Measurements from ENCODE around the gene SARS1.

SARS1 gene, protein sequence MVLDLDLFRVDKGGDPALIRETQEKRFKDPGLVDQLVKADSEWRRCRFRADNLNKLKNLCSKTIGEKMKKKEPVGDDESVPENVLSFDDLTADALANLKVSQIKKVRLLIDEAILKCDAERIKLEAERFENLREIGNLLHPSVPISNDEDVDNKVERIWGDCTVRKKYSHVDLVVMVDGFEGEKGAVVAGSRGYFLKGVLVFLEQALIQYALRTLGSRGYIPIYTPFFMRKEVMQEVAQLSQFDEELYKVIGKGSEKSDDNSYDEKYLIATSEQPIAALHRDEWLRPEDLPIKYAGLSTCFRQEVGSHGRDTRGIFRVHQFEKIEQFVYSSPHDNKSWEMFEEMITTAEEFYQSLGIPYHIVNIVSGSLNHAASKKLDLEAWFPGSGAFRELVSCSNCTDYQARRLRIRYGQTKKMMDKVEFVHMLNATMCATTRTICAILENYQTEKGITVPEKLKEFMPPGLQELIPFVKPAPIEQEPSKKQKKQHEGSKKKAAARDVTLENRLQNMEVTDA
- long read RNA-seq, transcript SARS-206 (2 exons, 804 nt), result minor isoform, 8 of 2,309 reads
- long read RNA-seq, transcript SARS-201 (11 exons, 1,852 nt), result major isoform, 2,043 of 2,309 reads
- long read RNA-seq, partial matches to known transcripts, result 15 of 2,309 reads
- long read RNA-seq, other reads (novel, unspliced or antisense), result 242 of 2,309 reads

- Histone ChIP-seq H3K4me3 (replicated peaks; ENCODE audit: insufficient read depth, low read length) (peak within 1 kb of the TSS; percentile 88), H3K27me3 (ENCODE audit: insufficient read depth, poor library complexity, severe bottlenecking) (no peaks in the 10 kb centered on the region), H3K27ac (replicated peaks) (peak within 1 kb of the TSS; percentile 55)
- TF ChIP-seq CTCF (IDR thresholded peaks at IDR 0.05; ENCODE audit: insufficient read depth, low read length) (no peak), POLR2AphosphoS5 (IDR thresholded peaks at IDR 0.05; ENCODE audit: low read depth) (peak; percentile 66)
- DNase-seq (ENCODE audit: low read depth in 1 of 2, low spot score in 1 of 2), result peak; percentile 75 to 83
Measured at GRCh38 chr1:109213824-109214693, at the start of gene SARS1. SARS1 (plus strand) TSS chr1:109213918; CDS start chr1:109213993, 75 bp downstream.

- no peak overlapping the region for H3K4me3 ChIP-seq (replicated peaks; ENCODE audit: insufficient read depth, low read length)
- H3K27me3 ChIP-seq (ENCODE audit: insufficient read depth, poor library complexity, severe bottlenecking), result no peaks in the 10 kb centered on the region
- no peak overlapping the region for H3K27ac ChIP-seq (replicated peaks)
- DNase-seq (ENCODE audit: low read depth in 1 of 2, low spot score in 1 of 2), result no peak
- TF ChIP-seq GABPA (IDR thresholded peaks at IDR 0.05; ENCODE audit: low read depth) (no peak), SPI1 (IDR thresholded peaks at IDR 0.05; ENCODE audit: borderline replicate concordance, low read depth) (no peak), REST (IDR thresholded peaks at IDR 0.05; ENCODE audit: insufficient replicate concordance, low read depth) (no peak), POLR2AphosphoS5 (IDR thresholded peaks at IDR 0.05; ENCODE audit: low read depth) (no peak), CTCF (IDR thresholded peaks at IDR 0.05; ENCODE audit: insufficient read depth, low read length) (no peak)
Measured at GRCh38 chr1:109164538-109164937, 49.2 kb upstream of the SARS1 start.

GRCh38 chr1:109167001-109167506 is 46.7 kb upstream of the SARS1 start:
- DNase-seq (ENCODE audit: low read depth in 1 of 2, low spot score in 1 of 2), result no peak
- H3K27me3 ChIP-seq (ENCODE audit: insufficient read depth, poor library complexity, severe bottlenecking), result no peaks in the 10 kb centered on the region
- no peak overlapping the region for H3K4me3 ChIP-seq (replicated peaks; ENCODE audit: insufficient read depth, low read length)
- H3K27ac ChIP-seq (replicated peaks), result no peak overlapping the region
- TF ChIP-seq REST (IDR thresholded peaks at IDR 0.05; ENCODE audit: insufficient replicate concordance, low read depth), result no peak
- no peak for TF ChIP-seq SPI1 (IDR thresholded peaks at IDR 0.05; ENCODE audit: borderline replicate concordance, low read depth)
- no peak for TF ChIP-seq POLR2AphosphoS5 (IDR thresholded peaks at IDR 0.05; ENCODE audit: low read depth)
- TF ChIP-seq CTCF (IDR thresholded peaks at IDR 0.05; ENCODE audit: insufficient read depth, low read length), result no peak
- TF ChIP-seq GABPA (IDR thresholded peaks at IDR 0.05; ENCODE audit: low read depth), result no peak

All from HL-60 (cell line).